Measurements from ENCODE around the gene ZNF30.
"Not testable (repeated sequence)": the region's sequence is repeated elsewhere in the genome, so short reads cannot be mapped to it uniquely, and the experiment has no call there.

ZNF30 gene

GRCh38 chr19:34984287-34984686 lies 57.6 kb downstream of the ZNF30 start:
- in situ Hi-C loops (cut with MboI; ENCODE audit: low pct_unique_long_range_greater_than_20kb, low sequenced_read_pairs, unreplicated experiment): no loop called here
- TF ChIP-seq, protein P1, sequence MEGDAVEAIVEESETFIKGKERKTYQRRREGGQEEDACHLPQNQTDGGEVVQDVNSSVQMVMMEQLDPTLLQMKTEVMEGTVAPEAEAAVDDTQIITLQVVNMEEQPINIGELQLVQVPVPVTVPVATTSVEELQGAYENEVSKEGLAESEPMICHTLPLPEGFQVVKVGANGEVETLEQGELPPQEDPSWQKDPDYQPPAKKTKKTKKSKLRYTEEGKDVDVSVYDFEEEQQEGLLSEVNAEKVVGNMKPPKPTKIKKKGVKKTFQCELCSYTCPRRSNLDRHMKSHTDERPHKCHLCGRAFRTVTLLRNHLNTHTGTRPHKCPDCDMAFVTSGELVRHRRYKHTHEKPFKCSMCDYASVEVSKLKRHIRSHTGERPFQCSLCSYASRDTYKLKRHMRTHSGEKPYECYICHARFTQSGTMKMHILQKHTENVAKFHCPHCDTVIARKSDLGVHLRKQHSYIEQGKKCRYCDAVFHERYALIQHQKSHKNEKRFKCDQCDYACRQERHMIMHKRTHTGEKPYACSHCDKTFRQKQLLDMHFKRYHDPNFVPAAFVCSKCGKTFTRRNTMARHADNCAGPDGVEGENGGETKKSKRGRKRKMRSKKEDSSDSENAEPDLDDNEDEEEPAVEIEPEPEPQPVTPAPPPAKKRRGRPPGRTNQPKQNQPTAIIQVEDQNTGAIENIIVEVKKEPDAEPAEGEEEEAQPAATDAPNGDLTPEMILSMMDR (IDR thresholded peaks at IDR 0.05; ENCODE audit: extremely low read depth, insufficient read depth, missing control alignments): no peak
- DNase-seq (ENCODE audit: low spot score): no peak

DNA sequence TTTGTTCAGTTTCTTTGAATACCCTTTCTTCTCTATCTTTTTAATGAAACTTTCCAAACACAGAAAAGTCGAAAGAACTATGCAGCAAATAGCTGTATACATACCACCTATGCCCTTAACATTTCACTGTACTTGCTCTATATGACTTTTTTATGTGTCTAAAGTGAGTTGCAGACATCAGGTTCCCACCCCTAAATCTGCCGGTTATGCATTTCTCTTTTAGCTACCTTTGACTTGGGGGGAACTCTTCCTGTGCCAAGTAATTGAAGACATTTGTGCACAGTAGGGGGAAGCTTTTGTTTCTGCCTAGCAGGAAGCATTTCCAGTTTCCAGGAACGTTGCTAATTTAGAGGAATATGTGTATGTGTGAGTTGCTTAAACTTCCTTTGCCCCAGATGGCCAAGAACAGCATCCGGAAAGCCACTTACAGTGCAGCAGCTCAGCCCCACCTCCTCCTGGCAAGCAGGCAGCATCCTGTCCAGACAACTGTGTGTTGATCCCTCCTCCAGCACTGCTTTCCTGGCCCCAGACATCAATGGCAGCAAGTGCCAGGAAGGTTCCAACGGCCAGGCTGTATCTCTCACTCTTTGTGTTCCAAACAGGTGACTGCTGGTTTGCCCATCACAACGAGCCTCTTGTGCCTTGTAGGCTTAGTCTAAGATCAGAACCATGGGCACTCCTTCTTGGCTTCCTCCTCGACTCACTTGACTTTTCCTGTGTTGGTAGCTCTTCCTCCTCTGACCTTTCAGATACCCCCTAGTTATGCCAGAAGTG lies 58.7 kb downstream of the ZNF30 start:
- TF ChIP-seq, protein P1 (IDR thresholded peaks at IDR 0.05; ENCODE audit: extremely low read depth, insufficient read depth, missing control alignments): no peak
- no peak for DNase-seq (ENCODE audit: low spot score)

DNA sequence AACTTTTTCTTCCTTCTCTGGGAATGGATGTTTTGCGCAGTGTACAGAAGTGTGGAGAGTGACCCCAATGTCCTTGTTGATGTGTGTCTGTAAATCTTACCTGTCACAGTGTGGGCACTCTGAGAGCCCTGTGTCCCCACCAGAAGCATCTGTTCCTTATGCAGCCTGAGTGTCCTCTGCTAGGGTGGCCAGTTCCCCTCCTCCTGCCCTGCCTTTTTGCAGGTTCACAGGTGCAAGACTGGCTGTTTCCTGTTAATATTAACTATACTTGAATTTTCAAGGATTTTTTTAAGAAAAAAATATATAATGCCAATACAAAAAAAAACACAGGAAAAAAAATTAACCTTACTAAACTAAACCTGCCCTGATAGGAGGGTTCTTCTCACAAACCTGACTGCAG lies 61.4 kb downstream of the ZNF30 start:
- no peak for DNase-seq (ENCODE audit: low spot score)
- TF ChIP-seq, protein P1 (IDR thresholded peaks at IDR 0.05; ENCODE audit: extremely low read depth, insufficient read depth, missing control alignments): no peak
- in situ Hi-C loops (cut with MboI; ENCODE audit: low pct_unique_long_range_greater_than_20kb, low sequenced_read_pairs, unreplicated experiment): no loop called here

More for the DNA sequence above, 58.7 kb downstream of the ZNF30 start:
- in situ Hi-C loops (cut with MboI; ENCODE audit: low pct_unique_long_range_greater_than_20kb, low sequenced_read_pairs, unreplicated experiment): no loop called here

DNA sequence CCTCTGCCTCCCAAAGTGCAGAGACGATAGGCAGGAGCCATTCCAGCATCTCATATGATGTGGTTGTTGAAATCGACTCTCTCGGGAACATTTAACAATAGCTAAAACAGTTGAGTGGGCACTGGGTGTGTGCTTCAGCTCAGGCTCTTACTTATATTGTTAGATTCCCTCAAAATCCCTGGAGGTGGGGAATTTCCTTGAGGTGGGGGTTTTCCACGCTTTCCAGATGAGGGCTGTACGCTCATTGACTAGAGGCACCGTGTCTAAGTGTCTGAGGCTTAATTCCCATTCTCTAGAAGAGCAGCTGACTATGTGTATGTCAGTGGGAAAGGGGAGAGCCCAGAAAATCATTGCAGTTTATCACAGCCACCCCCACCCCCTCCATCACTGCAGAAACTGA lies 62.6 kb downstream of the ZNF30 start:
- TF ChIP-seq, protein P1 (IDR thresholded peaks at IDR 0.05; ENCODE audit: extremely low read depth, insufficient read depth, missing control alignments): no peak
- in situ Hi-C loops (cut with MboI; ENCODE audit: low pct_unique_long_range_greater_than_20kb, low sequenced_read_pairs, unreplicated experiment): no loop called here

DNA sequence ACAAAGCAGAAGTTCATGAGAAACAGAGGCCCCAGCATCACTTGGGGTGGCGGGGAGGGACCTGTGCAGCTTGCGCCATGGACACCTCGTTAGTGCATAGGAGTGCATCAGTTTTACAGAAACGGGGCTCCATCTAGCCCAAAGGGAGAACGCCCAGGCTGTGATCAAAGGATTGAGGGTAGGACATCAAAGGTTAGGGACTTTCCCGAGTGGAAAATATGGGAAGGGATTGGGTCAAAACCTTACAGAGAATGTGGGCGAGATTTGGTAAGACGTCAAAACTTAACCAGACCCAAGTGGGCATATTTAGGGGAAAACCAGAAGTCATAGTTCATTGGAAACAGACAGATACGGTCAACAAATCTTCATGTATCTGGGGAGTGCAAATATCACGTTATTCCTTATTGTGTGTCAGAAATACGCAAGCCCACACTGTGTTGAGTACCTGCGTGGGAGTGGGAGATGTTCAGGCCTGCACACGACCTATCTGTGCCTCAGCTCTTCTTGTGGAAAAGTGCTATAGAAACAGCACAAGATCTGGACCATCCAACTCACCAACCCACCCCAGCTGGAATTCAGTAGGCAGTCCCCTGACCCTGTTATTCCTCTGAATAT lies 64.0 kb downstream of the ZNF30 start:
- in situ Hi-C loops (cut with MboI; ENCODE audit: low pct_unique_long_range_greater_than_20kb, low sequenced_read_pairs, unreplicated experiment): no loop called here
- TF ChIP-seq, protein P1 (IDR thresholded peaks at IDR 0.05; ENCODE audit: extremely low read depth, insufficient read depth, missing control alignments): no peak
- peak; percentile 58 for DNase-seq (ENCODE audit: low spot score)

More for the DNA sequence above, 62.6 kb downstream of the ZNF30 start:
- DNase-seq (ENCODE audit: low spot score): no peak

DNA sequence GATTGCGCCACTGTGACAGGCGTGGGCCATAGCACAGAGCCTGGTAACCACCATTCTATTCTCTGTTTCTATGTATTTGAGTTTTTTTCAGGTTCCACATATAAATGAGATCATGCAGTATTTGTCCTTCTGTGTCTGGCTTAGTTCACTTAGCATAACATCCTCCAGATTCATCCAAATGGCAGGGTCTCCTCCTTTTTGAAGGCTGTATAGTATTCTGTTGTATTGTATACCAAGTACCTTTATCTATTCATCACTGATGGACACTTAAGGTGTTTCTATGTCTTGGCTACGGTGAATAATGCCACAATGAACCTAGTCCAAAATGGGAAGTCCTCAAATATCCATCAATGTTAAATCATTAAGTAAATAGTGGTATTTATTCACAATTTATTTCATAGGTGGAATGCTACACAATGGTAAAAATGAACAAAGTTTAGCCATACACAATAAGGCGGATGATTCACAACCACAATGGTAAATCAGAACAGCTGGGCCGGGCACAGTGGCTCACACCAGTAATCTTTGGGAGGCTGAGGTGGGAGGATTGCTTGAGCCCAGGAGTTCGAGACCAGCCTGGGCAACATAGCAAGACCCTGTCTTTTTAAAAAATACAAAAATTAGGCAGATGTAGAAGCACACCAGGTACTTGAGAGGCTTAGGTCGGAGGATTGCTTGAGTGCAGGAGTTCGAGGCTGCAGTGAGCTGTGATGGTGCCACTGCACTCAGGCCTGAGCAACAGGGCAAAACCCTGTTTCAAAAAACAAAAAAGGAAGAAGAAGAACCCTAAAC lies 65.0 kb downstream of the ZNF30 start:
- in situ Hi-C loops (cut with MboI; ENCODE audit: low pct_unique_long_range_greater_than_20kb, low sequenced_read_pairs, unreplicated experiment): no loop called here
- TF ChIP-seq, protein P1 (IDR thresholded peaks at IDR 0.05; ENCODE audit: extremely low read depth, insufficient read depth, missing control alignments): no peak
- DNase-seq (ENCODE audit: low spot score): no peak

GRCh38 chr19:34992582-34992981 lies 65.9 kb downstream of the ZNF30 start:
- DNase-seq (ENCODE audit: low spot score); in situ Hi-C loops (cut with MboI; ENCODE audit: low pct_unique_long_range_greater_than_20kb, low sequenced_read_pairs, unreplicated experiment): not testable (repeated sequence)

Measured in GM13977 (cell line).